ENCODE results near the gene CEBPA.
"Not testable (repeated sequence)": the region's sequence is repeated elsewhere in the genome, so short reads cannot be mapped to it uniquely, and the experiment has no call there.

Gene CEBPA

GRCh38 chr19:33323093-33323820 lies 20.9 kb upstream of the CEBPA start:
- no peak for DNase-seq

- DNase-seq, result no peak
Observed at GRCh38 chr19:33320636-33321035, 18.3 kb upstream of the CEBPA start.

- not testable (repeated sequence) for DNase-seq
Observed at GRCh38 chr19:33317991-33318390, 15.7 kb upstream of the CEBPA start.

GRCh38 chr19:33317517-33317916 lies 15.2 kb upstream of the CEBPA start:
- no peak for DNase-seq

GRCh38 chr19:33316541-33317264 lies 14.4 kb upstream of the CEBPA start:
- DNase-seq, result no peak

GRCh38 chr19:33312808-33313207 lies 10.5 kb upstream of the CEBPA start:
- DNase-seq, result not testable (repeated sequence)

- no peak for DNase-seq
Observed at GRCh38 chr19:33312065-33312464, 9.7 kb upstream of the CEBPA start.

GRCh38 chr19:33311326-33311682 lies 9.0 kb upstream of the CEBPA start:
- no peak for DNase-seq

GRCh38 chr19:33310606-33311325 lies 8.4 kb upstream of the CEBPA start:
- peak; percentile 60 for DNase-seq

GRCh38 chr19:33309826-33310225 lies 7.5 kb upstream of the CEBPA start:
- no peak for DNase-seq

- DNase-seq, result no peak
Observed at GRCh38 chr19:33306853-33307792, 4.8 kb upstream of the CEBPA start.

- DNase-seq, result no peak
Observed at GRCh38 chr19:33306191-33306590, 3.9 kb upstream of the CEBPA start.

- no peak for DNase-seq
Observed at GRCh38 chr19:33304760-33305647, 2.7 kb upstream of the CEBPA start.

GRCh38 chr19:33304371-33304759 lies 2.0 kb upstream of the CEBPA start:
- no peak for DNase-seq

- no peak for DNase-seq
Observed at GRCh38 chr19:33303791-33304345, 1.5 kb upstream of the CEBPA start.

GRCh38 chr19:33302974-33303790 lies 848 bp upstream of the CEBPA start:
- no peak for DNase-seq

- no peak for DNase-seq
Observed at GRCh38 chr19:33301900-33302174, 497 bp downstream of the CEBPA start.

- no peak for DNase-seq
Observed at GRCh38 chr19:33301144-33301899, 1.0 kb downstream of the CEBPA start.

- no peak for DNase-seq
Observed at GRCh38 chr19:33300894-33301143, 1.5 kb downstream of the CEBPA start.

Data from NCI-H2029 (cell line).